ENCODE data around the gene SIVA1. TPM values are rescaled to one million over a fixed set of nuclear protein-coding genes. Genes with fewer than 3 reads are reported as not detected.
A peak's percentile ranks its signal among the peaks of the same experiment; 100 is the strongest.

The SIVA1 gene
- total RNA-seq, 1 donor from 2014 or later = 30.5 TPM

GRCh38 chr14:104752423-104752734 lies 568 bp upstream of the SIVA1 start:
- Mint-ChIP-seq H3K4me1 (ENCODE audit: low read depth, unreplicated experiment) (peaks cover 15% of the 10 kb centered on the region), H3K9me3 (ENCODE audit: unreplicated experiment) (peaks cover 8% of the 10 kb centered on the region), H3K27ac (ENCODE audit: unreplicated experiment) (peak overlapping the region; percentile 48), H3K27me3 (ENCODE audit: unreplicated experiment) (peaks cover 15% of the 10 kb centered on the region), H3K36me3 (ENCODE audit: unreplicated experiment) (no peaks in the 10 kb centered on the region), H3K4me3 (ENCODE audit: unreplicated experiment) (peak overlapping the region; percentile 86)
- TF ChIP-seq CTCF (IDR thresholded peaks at IDR 0.05; ENCODE audit: partially characterized antibody, unreplicated experiment) = no peak
- DNase-seq = no peak

- H3K9me3 Mint-ChIP-seq (ENCODE audit: unreplicated experiment) = peaks cover 8% of the 10 kb centered on the region
- no peak for TF ChIP-seq CTCF (IDR thresholded peaks at IDR 0.05; ENCODE audit: partially characterized antibody, unreplicated experiment)
- peak overlapping the region; percentile 79 for H3K27ac Mint-ChIP-seq (ENCODE audit: unreplicated experiment)
- peaks cover 11% of the 10 kb centered on the region for H3K4me1 Mint-ChIP-seq (ENCODE audit: low read depth, unreplicated experiment)
- peaks cover 15% of the 10 kb centered on the region for H3K27me3 Mint-ChIP-seq (ENCODE audit: unreplicated experiment)
- peak overlapping the region; percentile 91 for H3K4me3 Mint-ChIP-seq (ENCODE audit: unreplicated experiment)
- DNase-seq = no peak
- no peaks in the 10 kb centered on the region for H3K36me3 Mint-ChIP-seq (ENCODE audit: unreplicated experiment)
Observed at GRCh38 chr14:104753528-104754212, 723 bp downstream of the SIVA1 start.

- no peak for DNase-seq
- Mint-ChIP-seq H3K36me3 (ENCODE audit: unreplicated experiment) (no peaks in the 10 kb centered on the region), H3K9me3 (ENCODE audit: unreplicated experiment) (peaks cover 8% of the 10 kb centered on the region), H3K27ac (ENCODE audit: unreplicated experiment) (peak overlapping the region; percentile 79), H3K27me3 (ENCODE audit: unreplicated experiment) (peaks cover 15% of the 10 kb centered on the region), H3K4me3 (ENCODE audit: unreplicated experiment) (peak overlapping the region; percentile 91), H3K4me1 (ENCODE audit: low read depth, unreplicated experiment) (peaks cover 8% of the 10 kb centered on the region)
- TF ChIP-seq CTCF (IDR thresholded peaks at IDR 0.05; ENCODE audit: partially characterized antibody, unreplicated experiment) = no peak
Observed at GRCh38 chr14:104754213-104754851, 1.4 kb downstream of the SIVA1 start.

GRCh38 chr14:104755621-104756020 lies 2.7 kb downstream of the SIVA1 start:
- H3K4me1 Mint-ChIP-seq (ENCODE audit: low read depth, unreplicated experiment) = peaks cover 7% of the 10 kb centered on the region
- no peaks in the 10 kb centered on the region for H3K36me3 Mint-ChIP-seq (ENCODE audit: unreplicated experiment)
- H3K9me3 Mint-ChIP-seq (ENCODE audit: unreplicated experiment) = peaks cover 8% of the 10 kb centered on the region
- no peak for TF ChIP-seq CTCF (IDR thresholded peaks at IDR 0.05; ENCODE audit: partially characterized antibody, unreplicated experiment)
- peaks cover 15% of the 10 kb centered on the region for H3K27me3 Mint-ChIP-seq (ENCODE audit: unreplicated experiment)
- DNase-seq = no peak
- no peak overlapping the region for H3K27ac Mint-ChIP-seq (ENCODE audit: unreplicated experiment)
- H3K4me3 Mint-ChIP-seq (ENCODE audit: unreplicated experiment) = no peak overlapping the region
